OCI-M2 (cell line): ENCODE data around the gene TMED8.
"Not testable (repeated sequence)": the region's sequence is repeated elsewhere in the genome, so short reads cannot be mapped to it uniquely, and the experiment has no call there.

ENCODE experiments used
- DNase-seq: peaks from one replicate; lab custom pipeline; 2025; ENCODE audit not compliant: unreplicated experiment; lab: John Stamatoyannopoulos, UW

TMED8 gene

GRCh38 chr14:77369285-77369684 lies 7.6 kb downstream of the TMED8 start:
- no peak for DNase-seq

- DNase-seq, result no peak
Measured at GRCh38 chr14:77364146-77364545, 12.7 kb downstream of the TMED8 start.

- no peak for DNase-seq
Measured at GRCh38 chr14:77359626-77360025, 17.3 kb downstream of the TMED8 start.

- DNase-seq, result no peak
Measured at GRCh38 chr14:77356899-77357298, 20.0 kb downstream of the TMED8 start.

DNA sequence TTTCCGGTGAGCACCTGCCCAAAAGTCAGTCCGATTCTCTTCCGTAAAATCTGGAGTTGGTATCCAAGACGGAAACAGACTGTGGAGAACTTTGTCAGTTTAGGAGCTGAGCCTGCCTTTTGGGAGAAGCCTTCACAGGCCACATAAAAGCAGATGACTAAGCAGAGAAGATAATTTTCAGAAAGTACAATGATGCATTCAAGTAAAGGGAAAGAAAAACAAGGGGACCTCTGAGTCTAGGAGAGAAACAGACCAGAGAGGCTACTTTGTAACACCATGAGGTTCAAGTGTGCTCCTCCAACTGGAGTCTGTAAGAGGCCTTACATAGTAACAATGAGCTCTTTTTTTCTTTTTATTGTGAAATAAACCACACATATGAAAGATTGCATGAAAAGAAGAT lies 21.1 kb downstream of the TMED8 start:
- DNase-seq, result no peak

DNA sequence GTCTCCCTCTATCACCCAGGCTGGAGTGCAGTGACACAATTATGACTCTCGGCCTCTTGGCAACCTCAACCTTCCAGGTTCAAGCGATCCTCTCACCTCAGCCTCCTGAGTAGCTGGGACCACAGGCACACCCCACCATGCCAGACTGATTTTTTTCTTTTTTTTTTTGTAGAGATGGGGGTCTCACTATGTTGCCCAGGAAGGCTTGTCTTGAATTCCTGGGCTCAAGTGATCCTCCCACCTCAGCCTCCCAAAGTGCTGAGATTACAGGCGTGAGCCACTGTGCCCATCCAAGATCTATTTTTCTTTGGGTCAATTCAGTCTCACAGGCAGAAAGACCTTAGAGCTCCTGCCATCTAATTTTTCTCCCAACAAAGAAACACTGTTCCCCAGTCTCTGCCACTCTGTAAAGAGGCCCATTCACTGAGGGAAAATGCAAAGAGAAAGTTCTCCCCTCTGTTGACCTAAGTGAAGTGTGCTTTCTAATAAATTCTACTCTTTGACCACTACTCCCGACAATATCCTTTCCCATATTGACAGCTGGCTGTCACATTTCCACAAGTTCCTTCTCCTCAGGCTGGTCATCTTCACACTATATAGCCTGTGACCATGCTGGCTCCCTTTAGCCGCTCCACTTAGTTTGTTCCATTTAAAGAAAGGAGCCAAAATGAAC lies 23.3 kb downstream of the TMED8 start:
- DNase-seq, result no peak

DNA sequence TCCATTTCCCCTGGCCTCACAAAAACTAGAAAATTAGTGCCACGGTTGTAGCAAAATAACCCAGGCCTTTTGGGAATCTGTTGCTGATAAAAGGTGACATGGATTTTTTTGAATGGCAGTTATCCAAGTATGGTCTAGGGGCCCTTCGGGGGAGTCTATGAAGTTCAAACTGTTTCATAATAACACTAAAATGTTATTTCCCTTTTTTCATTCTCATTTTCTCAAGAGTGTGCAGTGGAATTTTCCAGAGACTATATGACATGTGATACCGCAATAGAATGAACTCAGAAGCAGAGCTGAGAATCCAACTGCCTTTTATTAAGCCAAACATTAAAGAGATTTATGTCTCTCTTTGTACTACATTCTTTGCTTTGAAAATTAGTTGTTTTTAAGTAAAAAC lies 29.1 kb downstream of the TMED8 start:
- DNase-seq, result no peak

DNA sequence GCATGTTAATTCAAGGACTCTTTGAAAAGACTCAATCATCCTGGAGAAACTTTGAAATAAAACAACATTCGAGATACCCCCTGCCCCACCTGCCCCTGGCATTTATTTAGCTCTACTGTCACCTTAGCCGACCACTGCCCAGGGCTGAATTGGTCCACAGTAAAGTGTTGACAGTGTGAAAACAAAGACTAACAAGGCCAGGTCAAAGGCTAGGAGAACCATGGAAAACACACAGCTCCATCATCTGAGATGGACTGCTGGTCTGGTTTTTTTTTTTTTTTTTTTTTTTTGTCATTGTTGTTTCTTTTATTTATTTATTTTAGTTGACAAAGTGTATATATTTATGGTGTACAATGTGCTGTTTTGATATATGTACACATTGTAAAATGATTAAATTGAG lies 30.4 kb downstream of the TMED8 start:
- DNase-seq, result no peak

DNA sequence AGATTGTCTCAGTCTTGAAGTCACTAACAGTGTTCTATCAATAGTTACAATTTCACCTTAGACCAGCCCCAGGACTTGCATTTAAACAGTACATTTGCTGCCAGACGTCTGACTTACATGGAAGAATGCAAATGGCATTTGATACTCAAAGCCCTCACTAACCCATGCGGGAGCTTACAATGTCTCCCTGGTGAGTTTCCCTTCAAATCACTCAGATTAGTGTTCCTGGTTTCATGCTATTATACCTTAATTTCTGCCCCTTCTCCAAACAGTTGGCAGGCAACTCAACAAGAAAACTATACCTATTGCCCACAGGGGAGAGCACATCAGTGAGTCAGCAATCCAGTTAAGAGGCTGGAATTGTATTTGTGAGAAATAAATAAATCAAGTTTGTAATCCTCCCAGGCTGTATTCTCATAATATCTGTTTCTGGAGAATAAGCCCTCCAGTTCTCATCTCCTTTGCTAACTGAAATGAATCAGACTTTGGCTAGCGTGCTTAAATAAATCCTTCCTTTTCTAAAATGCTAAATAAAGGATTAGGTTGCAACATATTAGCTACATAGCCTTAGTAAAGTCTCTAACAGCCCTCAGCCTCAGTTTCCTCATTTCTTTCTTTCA lies 32.4 kb downstream of the TMED8 start:
- no peak for DNase-seq

- no peak for DNase-seq
Measured at GRCh38 chr14:77343662-77344061, 33.2 kb downstream of the TMED8 start.

DNA sequence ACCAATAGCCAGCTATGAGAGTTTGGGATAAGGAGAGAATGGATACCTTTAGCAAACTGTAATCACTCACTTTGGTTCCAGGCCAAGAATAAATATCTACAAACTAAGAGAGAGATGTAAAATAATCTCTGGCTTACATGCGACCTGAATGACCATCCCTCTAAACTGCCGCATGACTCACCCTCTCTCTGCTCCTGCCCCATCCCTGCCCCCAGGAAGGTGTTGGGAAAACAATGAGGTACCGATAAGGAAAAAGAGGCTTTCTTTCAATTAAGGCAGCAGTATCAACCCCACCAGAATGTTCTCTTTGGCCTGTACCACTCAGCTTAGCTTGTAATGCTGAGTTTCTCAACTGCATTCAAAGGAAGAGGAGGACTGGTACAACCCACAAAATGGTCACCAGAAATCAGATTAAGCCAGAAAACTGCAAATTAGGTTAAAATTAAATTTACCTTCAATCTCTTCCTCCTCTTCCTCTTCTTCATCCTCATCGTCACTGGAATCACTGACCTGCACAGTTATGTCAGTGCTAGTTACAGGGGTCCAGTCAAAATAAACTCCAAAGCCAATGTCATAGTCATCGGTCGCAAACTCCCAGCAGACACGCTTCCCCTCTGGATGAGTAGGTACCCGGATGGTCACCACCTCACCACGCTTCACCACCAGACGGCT lies 34.0 kb downstream of the TMED8 start:
- DNase-seq, result no peak

GRCh38 chr14:77340389-77340788 lies 36.5 kb downstream of the TMED8 start:
- DNase-seq, result no peak

DNA sequence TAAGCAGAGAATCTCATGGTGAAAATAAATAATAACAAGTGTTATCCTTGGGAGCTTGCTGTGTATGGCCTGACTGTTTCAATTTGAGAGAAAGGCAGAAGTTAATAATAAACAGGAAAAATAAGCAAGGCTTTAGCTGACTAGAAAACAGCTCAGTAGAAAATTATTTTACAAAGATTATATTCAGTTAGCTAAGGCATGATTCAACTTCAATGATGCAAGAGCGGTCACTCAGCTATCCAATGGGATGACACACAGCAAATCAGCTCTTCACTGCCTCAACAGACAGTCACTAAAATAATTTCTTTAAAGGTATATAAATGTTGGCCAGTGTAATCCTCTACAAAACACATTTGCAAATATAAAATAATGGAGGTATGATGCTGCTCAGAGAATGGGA lies 37.5 kb downstream of the TMED8 start:
- no peak for DNase-seq

DNA sequence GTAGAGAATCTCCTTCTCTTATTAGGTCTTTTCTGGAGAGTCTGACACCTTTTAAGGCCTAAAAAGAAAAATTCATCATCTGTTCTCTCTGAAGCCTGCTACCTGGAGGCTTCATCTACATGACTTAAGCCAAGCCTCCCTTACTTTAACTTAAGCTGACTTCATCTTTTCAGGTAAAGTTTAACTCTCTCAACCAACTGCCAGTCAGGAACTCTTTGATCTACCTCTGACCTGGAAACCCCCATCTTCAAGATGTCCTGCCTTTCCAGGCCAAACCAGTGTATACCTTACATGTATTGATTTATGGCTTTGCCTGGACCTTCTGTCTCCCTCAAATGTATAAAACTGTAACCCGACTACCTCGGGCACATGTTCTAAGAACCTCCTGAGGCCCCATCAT lies 38.6 kb downstream of the TMED8 start:
- no peak for DNase-seq

- no peak for DNase-seq
Measured at GRCh38 chr14:77337880-77338279, 39.0 kb downstream of the TMED8 start.

DNA sequence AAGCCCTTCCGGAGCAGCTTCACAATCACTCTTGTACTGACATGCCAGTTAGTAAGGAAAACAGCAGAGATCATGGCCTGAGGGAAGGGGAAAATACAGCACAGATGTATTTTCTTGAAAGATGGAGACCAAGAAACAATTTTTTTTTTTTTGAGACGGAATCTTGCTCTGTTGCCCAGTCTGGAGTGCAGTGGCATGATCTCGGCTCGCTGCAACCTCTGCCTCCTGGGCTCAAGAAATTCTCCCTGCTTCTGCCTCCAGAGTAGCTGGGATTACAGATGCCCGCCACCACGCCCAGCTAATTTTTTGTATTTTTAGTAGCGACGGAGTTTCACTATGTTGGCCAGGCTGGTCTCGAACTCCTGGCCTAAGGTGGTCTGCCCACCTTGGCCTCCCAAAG lies 39.6 kb downstream of the TMED8 start:
- DNase-seq, result not testable (repeated sequence)

GRCh38 chr14:77335576-77335975 lies 41.3 kb downstream of the TMED8 start:
- DNase-seq, result no peak

- DNase-seq, result no peak
Measured at GRCh38 chr14:77329872-77330271, 47.0 kb downstream of the TMED8 start.

GRCh38 chr14:77327111-77327510 lies 49.8 kb downstream of the TMED8 start:
- DNase-seq, result no peak

GRCh38 chr14:77325746-77326094 lies 51.2 kb downstream of the TMED8 start:
- DNase-seq, result no peak

DNA sequence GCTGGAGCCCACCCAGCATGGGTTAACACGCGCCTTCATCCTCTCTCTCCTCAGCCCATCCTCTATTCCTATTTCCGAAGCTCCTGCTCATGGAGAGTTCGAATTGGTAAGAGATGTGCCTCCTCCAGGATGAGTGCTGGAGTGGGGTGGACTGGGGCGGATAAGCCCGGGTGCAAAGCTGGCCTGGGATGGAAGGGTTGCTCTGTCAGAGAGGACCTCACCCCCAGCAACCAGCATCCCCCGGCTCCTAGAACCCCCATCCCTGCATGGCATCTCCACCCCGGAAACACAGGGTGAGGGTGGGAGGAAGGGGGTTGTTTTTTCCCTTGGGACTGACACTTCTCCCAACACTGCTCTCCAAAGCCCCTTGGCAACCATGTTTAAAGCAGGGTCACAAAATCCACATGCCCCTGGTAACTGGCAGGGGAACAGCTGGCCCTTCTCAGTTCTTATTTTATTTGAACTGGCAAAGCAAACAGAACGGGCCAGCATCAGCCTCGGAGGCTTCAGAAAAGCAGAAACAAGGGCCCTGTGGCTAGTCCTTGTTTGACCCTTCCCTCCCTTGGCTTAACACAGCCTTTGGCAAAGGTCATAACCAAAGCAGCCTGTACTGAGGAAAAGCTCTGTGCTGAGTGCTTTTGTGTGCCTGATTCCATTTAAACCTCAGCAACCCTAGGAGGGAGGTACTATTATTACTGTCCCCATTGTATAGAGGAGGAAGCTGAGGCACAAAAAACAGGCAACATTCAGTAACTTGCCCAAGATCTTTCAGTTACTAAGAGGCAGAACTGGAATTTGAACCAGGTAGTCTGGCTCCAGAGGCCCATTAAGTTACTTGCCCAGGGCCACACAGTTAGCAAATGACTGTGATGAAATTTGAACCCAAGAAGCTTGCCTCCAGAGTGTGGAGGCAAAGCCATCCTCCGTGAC lies 51.8 kb downstream of the TMED8 start:
- DNase-seq, result no peak

DNA sequence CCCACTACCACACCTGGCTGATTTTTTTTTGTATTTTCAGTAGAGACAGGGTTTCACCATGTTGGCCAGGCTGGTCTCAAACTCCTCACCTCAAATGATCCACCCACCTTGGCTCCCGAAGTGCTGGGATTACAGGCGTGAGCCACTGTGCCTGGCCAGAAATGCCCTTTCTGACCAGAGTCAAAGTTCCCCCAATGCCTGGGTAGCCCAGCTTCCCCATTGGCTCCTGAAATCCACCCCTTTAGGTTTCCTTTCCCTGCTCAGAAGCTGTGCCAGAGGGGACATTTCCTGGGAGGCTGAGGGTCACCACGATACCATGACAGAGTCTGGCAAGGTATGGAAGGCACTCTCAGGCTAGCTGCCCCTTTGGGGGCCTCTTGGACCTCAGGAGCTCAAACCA lies 52.6 kb downstream of the TMED8 start:
- no peak for DNase-seq
